Upper lobe of left lung (tissue), 6 donors: ENCODE results near the gene TADA3. TPM values are rescaled to one million over a fixed set of nuclear protein-coding genes. Genes with fewer than 3 reads are reported as not detected.

Source experiments
- ATAC-seq, 2 donors: fragments of 200-7000 bp; cut with Tn5 transposase; one replicate each; pipeline ENCODE4 v1.9.1; 2022; ENCODE audit warnings: mild to moderate bottlenecking in 2 of 2, moderate library complexity in 2 of 2; ENCODE audit not compliant: low FRiP score in 2 of 2
- DNase-seq, 2 donors: peaks; one replicate each; pipeline ENCODE4 v3.0.0-alpha.2; 2019 to 2020
- H3K27ac ChIP-seq, 4 donors: fragments of 200-600 bp; sonication (generic); one replicate each; pipeline ENCODE4 v1.5.1; 2016 to 2019
- H3K27me3 ChIP-seq, 4 donors: fragments of 200-600 bp; sonication (generic); one replicate each; pipeline ENCODE4 v1.5.1; 2017 to 2019
- H3K36me3 ChIP-seq, 4 donors: fragments of 200-600 bp; sonication (generic); one replicate each; pipeline ENCODE4 v1.5.1; 2016 to 2019
- H3K4me1 ChIP-seq, 4 donors: fragments of 200-600 bp; sonication (generic); one replicate each; pipeline ENCODE4 v1.5.1; 2018 to 2019
- H3K4me3 ChIP-seq, 4 donors: fragments of 200-600 bp; sonication (generic); one replicate each; pipeline ENCODE4 v1.5.1; 2017 to 2019; ENCODE audit warnings: mild to moderate bottlenecking in 2 of 4, moderate library complexity in 1 of 4
- H3K9me3 ChIP-seq, 4 donors: fragments of 200-600 bp; sonication (generic); one replicate each; pipeline ENCODE4 v1.5.1; 2018 to 2019
- EP300 ChIP-seq, 4 donors: sonication (generic); formaldehyde crosslinking; IDR thresholded peaks; one replicate each; pipeline ENCODE4 v1.5.1; 2017; ENCODE audit warnings: antibody characterized with exemption in 4 of 4, control low read depth in 2 of 4
- POLR2A ChIP-seq, 4 donors: fragments of 450-650 bp; IDR thresholded peaks; one replicate each; pipeline ENCODE4 v1.5.1; 2016 to 2017; ENCODE audit warnings: antibody characterized with exemption in 4 of 4, mild to moderate bottlenecking in 2 of 4
- POLR2AphosphoS5 ChIP-seq, 2 donors: sonication (generic); formaldehyde crosslinking; IDR thresholded peaks; one replicate each; pipeline ENCODE4 v1.5.1; 2017; ENCODE audit warnings: antibody characterized with exemption in 2 of 2
- WGBS, 2 donors: methylation state at CpG; one replicate each; pipeline ENCODE4 v1.1.5; 2017 to 2018; 5-methylcytosine and 5-hydroxymethylcytosine counted together
- total RNA-seq, 6 donors: library from RNA; depleted of rRNA in 4 of 6; stranded (reverse); fragments of >200 nt in 4 of 6; gene quantifications; one replicate each; pipeline versions ENCODE4 v1.1.0 to v1.2.1, GENCODE V29; 2016 to 2021
- TF ChIP-seq, protein P1 (sequence below), 6 experiments: fragments of 450-650 bp in 4 of 6; fragments of 200-600 bp in 2 of 6; sonication (generic) in 2 of 6; IDR thresholded peaks; one replicate each; pipeline ENCODE4 v1.5.1; 2016 to 2019; ENCODE audit warnings: antibody characterized with exemption in 6 of 6
- donor health status: DM: no; HTN: no; CAD: no; lungs with moderate emphysema.
- donor health status: DM: no; HTN: yes; CAD: no; lungs with severe emphysema.

The TADA3 gene
- total RNA-seq, 6 donors from 2014 or later: 48.2 to 68.0 (median 60.7) TPM

DNA sequence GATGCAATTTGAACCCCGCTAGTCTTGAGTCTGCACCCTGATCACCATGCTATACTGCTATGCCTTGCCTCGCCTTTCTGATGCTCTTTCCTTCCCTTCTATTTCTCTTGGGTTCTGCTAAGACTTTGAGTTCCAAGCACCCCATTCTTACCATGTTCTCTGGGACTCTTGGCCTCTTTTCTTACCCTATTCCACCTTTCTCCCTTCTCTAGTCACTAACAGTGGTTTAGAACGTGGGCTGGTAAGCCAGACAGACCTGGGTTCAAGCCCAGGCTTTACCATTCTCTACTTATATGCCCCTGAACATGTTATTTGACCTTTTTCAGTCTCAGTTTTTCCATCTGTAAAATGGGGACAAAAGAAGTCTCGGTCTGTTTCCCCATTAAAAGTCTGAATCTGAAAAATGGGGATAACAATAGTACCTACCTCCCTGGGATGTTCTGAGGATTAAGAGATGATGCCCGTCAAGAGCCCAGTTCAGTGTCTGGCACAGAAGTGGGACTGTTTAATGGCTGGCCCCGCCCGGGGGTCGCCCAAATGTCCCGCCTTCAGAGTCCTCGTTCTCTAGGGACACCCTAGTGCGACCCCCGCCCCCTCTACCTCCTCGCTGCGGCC lies 376 bp downstream of the TADA3 start:
- Histone ChIP-seq H3K4me3 (peak overlapping the region; percentile 66 to 100 (median 92)), H3K4me1 (peaks cover 28 to 42% (median 33%) of the 10 kb centered on the region in 4 donors), H3K36me3 (peaks cover 5 to 27% (median 19%) of the 10 kb centered on the region in 4 donors), H3K27me3 (no peaks in the 10 kb centered on the region), H3K9me3 (no peaks in the 10 kb centered on the region), H3K27ac (peak overlapping the region; percentile 91 to 99 (median 98))
- ATAC-seq (no peak), DNase-seq (no peak)
- TF ChIP-seq POLR2AphosphoS5 (IDR thresholded peaks at IDR 0.05) (no peak), EP300 (IDR thresholded peaks at IDR 0.05) (no peak), POLR2A (IDR thresholded peaks at IDR 0.05) (peak in 2 of 4 donors; percentile 51 to 64)
- TF ChIP-seq, protein P1, sequence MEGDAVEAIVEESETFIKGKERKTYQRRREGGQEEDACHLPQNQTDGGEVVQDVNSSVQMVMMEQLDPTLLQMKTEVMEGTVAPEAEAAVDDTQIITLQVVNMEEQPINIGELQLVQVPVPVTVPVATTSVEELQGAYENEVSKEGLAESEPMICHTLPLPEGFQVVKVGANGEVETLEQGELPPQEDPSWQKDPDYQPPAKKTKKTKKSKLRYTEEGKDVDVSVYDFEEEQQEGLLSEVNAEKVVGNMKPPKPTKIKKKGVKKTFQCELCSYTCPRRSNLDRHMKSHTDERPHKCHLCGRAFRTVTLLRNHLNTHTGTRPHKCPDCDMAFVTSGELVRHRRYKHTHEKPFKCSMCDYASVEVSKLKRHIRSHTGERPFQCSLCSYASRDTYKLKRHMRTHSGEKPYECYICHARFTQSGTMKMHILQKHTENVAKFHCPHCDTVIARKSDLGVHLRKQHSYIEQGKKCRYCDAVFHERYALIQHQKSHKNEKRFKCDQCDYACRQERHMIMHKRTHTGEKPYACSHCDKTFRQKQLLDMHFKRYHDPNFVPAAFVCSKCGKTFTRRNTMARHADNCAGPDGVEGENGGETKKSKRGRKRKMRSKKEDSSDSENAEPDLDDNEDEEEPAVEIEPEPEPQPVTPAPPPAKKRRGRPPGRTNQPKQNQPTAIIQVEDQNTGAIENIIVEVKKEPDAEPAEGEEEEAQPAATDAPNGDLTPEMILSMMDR (IDR thresholded peaks at IDR 0.05): no peak
- WGBS, 2 donors: 18 to 26% methylated on average over 8 to 13 of the region's 14 CpGs

DNA sequence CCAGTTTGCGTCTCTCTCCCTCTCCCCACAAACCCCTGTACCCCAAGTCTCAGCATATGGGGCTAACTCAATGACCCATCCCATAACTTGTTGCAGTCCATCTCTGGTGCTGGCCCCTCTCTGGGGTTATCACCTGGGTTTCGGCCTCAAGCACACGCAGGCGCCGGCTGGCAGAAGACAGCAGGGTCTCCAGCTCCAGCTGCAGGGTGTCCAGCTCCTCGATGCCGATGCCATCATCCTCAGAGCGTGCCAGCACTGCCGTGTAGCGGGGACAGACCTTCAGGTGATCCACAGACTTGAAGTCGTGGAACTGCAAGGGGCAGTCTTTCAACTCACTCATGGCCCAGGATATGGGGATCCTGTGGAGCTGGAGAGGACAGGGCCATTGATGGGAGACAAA lies 1.1 kb downstream of the TADA3 start:
- DNase-seq: no peak
- WGBS, 2 donors: 95 to 97% methylated on average over 4 to 11 of the region's 11 CpGs
- Histone ChIP-seq H3K27ac (peak overlapping the region; percentile 91 to 99 (median 98)), H3K4me3 (no peak overlapping the region), H3K36me3 (peaks cover 9 to 34% (median 24%) of the 10 kb centered on the region in 4 donors), H3K4me1 (peaks cover 28 to 39% (median 33%) of the 10 kb centered on the region in 4 donors), H3K9me3 (no peaks in the 10 kb centered on the region), H3K27me3 (no peaks in the 10 kb centered on the region)
- ATAC-seq: no peak
- TF ChIP-seq POLR2AphosphoS5 (IDR thresholded peaks at IDR 0.05): no peak
- TF ChIP-seq POLR2A (IDR thresholded peaks at IDR 0.05): no peak
- TF ChIP-seq, protein P1 (IDR thresholded peaks at IDR 0.05): no peak
- no peak for TF ChIP-seq EP300 (IDR thresholded peaks at IDR 0.05)

DNA sequence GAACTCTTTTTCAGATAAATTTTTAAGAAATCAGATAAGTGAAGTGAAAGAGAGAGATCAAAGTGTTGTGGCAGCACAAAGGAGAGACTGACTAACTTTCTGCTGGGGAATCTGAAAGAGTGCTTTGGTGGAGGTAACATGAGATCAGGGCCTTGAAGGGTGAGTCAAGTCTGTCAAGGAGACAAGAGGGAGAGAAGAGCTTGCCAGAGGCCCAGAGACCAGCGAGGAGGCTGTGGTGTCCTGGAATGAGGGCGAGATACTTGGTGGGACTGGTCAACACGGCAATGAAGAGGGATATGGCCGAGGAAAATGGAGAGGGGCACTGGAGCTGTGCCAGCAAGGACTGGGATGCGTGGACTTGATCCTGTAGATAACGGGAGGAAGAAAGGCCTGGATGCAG lies 4.6 kb downstream of the TADA3 start:
- Histone ChIP-seq H3K4me3 (no peak overlapping the region), H3K9me3 (no peaks in the 10 kb centered on the region), H3K36me3 (peaks cover 21 to 64% (median 44%) of the 10 kb centered on the region in 4 donors), H3K27ac (no peak overlapping the region), H3K4me1 (peaks cover 9 to 14% (median 13%) of the 10 kb centered on the region in 4 donors), H3K27me3 (no peaks in the 10 kb centered on the region)
- no peak for TF ChIP-seq POLR2A (IDR thresholded peaks at IDR 0.05)
- no peak for TF ChIP-seq POLR2AphosphoS5 (IDR thresholded peaks at IDR 0.05)
- TF ChIP-seq, protein P1 (IDR thresholded peaks at IDR 0.05): no peak
- TF ChIP-seq EP300 (IDR thresholded peaks at IDR 0.05): no peak
- ATAC-seq (no peak), DNase-seq (no peak)
- WGBS, 2 donors: 86 to 88% methylated on average over 6 of the region's 6 CpGs

DNA sequence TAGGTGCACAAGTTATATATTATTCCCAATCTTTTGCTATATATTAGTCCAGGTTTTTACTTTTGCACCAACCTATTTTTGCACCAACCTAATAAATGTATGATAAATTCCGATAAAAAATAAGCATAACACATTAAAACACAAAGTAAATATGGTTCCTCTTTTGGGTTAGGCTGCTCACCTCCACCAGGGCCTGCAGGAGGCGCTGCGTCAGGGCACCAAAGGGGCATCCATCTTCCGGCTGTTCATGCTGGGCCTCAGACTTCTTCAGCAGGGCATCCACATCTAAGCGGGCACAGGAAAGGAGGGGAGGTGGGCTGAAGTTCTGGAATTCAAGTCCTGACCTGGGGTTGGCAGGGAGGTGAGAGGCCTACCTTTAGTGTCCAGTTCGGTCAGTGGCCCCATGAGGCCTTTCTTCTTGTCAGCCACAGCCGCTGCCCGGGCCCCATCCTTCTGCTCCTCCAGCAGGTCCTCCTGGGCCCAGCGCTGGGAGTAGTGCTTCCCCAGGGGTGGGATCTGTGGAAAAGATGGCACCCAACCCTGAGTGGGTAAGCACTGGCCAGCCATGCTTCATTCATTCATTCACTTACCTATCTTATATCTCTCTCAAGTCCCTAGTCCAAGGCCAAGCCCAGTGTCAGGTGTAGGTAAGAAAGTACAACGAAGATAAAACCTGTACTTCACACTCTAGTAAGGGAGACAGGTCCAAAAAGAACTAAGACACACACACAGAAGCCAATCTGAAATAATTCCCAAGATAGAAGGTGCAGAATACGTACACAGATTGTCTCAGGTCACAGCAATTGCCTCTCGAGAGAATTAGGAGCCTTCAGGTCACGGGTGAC lies 5.2 kb downstream of the TADA3 start:
- Histone ChIP-seq H3K27ac (no peak overlapping the region), H3K4me3 (no peak overlapping the region), H3K36me3 (peaks cover 21 to 71% (median 47%) of the 10 kb centered on the region in 4 donors), H3K27me3 (no peaks in the 10 kb centered on the region), H3K9me3 (no peaks in the 10 kb centered on the region), H3K4me1 (peaks cover 11 to 14% (median 13%) of the 10 kb centered on the region in 4 donors)
- TF ChIP-seq POLR2A (IDR thresholded peaks at IDR 0.05) (no peak), POLR2AphosphoS5 (IDR thresholded peaks at IDR 0.05) (no peak), EP300 (IDR thresholded peaks at IDR 0.05) (no peak)
- TF ChIP-seq, protein P1 (IDR thresholded peaks at IDR 0.05): peak in 2 of 6 experiments; percentile 16 to 23
- DNase-seq (no peak), ATAC-seq (no peak)
- WGBS, 2 donors: 93 to 95% methylated on average over 13 of the region's 13 CpGs
